GM13976 (cell line): ENCODE results near the gene ZG16B.

Experiments used
- DNase-seq: peaks from one replicate; pipeline ENCODE4 v3.0.0; 2012; ENCODE audit warnings: low spot score
- in situ Hi-C: fragments of 300-500 bp; cut with MboI; formaldehyde crosslinking; loops from one replicate; pipeline ENCODE4 v1.12.0; 2022; ENCODE audit warnings: low sequenced_read_pairs, mixed read lengths, inconsistent platforms; ENCODE audit not compliant: unreplicated experiment
- TF ChIP-seq, protein P1 (sequence below): IDR thresholded peaks from 2 replicates; pipeline ENCODE4 v1.5.1; 2012; ENCODE audit warnings: borderline replicate concordance, mild to moderate bottlenecking; ENCODE audit not compliant: insufficient read depth; ENCODE audit errors: extremely low read depth, missing control alignments, control extremely low read depth

The ZG16B gene

DNA sequence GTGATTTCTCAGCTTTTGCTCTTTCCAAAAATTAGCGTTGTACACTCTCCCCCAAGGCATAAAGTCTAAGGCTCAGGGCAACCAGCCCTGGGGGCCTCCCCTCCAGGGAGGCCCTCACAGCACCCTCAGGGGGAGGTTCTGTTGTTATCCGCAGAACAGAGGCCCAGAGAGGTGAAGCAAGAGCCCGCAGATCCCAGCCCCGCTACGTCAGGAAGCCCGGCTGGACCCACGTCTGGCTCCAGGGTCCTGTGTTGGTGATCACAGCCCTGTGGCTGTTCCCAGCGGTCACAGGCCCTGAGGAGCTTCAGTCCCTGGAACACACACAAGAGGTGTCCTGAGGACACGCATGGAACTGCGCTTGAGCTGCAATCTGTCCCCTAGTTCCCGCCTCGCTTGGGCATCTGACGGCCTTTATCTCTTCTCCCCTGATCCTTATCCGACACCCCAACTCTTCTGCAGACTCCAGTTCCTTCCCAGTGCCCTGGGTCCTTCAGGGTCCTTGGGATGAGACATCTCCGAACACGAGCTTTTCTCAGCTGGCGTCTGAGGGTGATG is 1.1 kb upstream of the ZG16B start:
- TF ChIP-seq, protein P1, sequence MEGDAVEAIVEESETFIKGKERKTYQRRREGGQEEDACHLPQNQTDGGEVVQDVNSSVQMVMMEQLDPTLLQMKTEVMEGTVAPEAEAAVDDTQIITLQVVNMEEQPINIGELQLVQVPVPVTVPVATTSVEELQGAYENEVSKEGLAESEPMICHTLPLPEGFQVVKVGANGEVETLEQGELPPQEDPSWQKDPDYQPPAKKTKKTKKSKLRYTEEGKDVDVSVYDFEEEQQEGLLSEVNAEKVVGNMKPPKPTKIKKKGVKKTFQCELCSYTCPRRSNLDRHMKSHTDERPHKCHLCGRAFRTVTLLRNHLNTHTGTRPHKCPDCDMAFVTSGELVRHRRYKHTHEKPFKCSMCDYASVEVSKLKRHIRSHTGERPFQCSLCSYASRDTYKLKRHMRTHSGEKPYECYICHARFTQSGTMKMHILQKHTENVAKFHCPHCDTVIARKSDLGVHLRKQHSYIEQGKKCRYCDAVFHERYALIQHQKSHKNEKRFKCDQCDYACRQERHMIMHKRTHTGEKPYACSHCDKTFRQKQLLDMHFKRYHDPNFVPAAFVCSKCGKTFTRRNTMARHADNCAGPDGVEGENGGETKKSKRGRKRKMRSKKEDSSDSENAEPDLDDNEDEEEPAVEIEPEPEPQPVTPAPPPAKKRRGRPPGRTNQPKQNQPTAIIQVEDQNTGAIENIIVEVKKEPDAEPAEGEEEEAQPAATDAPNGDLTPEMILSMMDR: no peak
- DNase-seq: no peak
- in situ Hi-C loops: no loop called here

DNA sequence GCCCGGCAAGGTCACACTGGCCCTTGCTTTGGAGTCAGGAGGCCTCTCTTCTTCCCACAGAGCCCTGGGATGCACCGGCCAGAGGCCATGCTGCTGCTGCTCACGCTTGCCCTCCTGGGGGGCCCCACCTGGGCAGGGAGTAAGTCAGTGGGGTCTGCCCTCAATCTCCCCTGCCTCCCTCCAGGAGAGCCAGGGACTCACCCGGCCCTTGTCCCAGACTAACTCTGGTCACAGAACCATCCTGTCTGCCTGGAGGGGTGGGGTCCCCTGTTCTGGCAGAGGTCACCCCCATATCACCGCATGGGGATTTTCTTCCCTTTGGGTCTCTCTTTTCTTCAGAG is 222 bp downstream of the ZG16B start:
- TF ChIP-seq, protein P1: no peak
- no peak for DNase-seq
- in situ Hi-C loops: no loop called here

DNA sequence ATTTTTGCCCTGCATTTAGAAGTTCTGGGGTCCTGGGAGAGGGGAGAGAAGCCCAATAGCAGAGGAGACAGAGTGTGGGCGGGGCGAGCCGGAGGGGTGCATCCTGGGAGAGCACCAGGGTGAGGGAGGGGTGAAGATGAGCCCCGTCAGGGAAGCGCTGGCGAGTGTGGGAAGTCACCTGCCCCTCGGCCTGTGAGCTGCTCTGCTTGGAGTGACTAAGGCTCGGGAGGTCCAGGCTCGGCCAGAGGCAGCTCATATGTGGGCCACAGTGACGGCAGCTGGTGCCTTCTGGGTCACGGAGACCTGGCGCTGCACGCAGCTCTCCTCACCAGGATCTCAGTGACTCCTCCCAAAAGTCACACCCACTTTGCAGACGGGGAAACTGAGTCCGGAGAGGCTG is 1.1 kb downstream of the ZG16B start:
- no peak for DNase-seq
- in situ Hi-C loops: no loop called here

DNA sequence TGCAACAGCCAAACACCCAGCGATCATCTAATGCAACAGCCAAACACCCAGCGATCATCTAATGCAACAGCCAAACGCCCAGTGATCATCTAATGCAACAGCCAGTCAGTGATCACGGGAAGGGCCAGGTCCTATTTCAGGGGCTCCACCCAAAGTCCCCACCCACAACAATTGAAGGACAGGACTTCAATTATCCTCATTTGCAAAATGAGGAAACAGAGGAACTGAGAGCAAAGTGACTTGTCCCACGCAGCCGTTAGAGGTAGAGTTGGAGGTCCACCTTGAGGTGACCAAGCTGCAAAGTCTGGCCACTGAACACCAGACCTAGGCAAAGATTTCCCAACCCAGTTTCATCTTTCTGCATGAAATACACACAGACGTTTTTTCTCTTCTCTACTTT is 3.7 kb downstream of the ZG16B start:
- no peak for DNase-seq
- in situ Hi-C loops: no loop called here
- TF ChIP-seq, protein P1: no peak

More for the DNA sequence above, 1.1 kb downstream of the ZG16B start:
- TF ChIP-seq, protein P1: no peak

- TF ChIP-seq, protein P1: no peak
- in situ Hi-C loops: no loop called here
- DNase-seq: no peak
Measured at GRCh38 chr16:2834968-2835367, 4.9 kb downstream of the ZG16B start.

GRCh38 chr16:2835638-2836493 is 5.8 kb downstream of the ZG16B start:
- TF ChIP-seq, protein P1: no peak
- DNase-seq: no peak
- in situ Hi-C loops: no loop called here
